GM12878 (cell line): ENCODE measurements around the gene GUK1.

Source experiments
- CTCF ChIP-seq, 3 experiments: IDR thresholded peaks in 2 of 3; conservative IDR thresholded peaks in 1 of 3; 2 replicates each; pipeline ENCODE4 v1.5.1; 2011; ENCODE audit warnings: low read depth in 3 of 3, low read length in 3 of 3, mild to moderate bottlenecking in 3 of 3, control low read depth in 2 of 3, moderate library complexity in 2 of 3, inconsistent platforms in 1 of 3, mixed read lengths in 1 of 3; ENCODE audit not compliant: control insufficient read depth in 2 of 3, insufficient read depth in 1 of 3; ENCODE audit errors: extremely low read depth in 1 of 3
- NRF1 ChIP-seq: conservative IDR thresholded peaks from 2 replicates; pipeline ENCODE4 v1.6.1; 2011; ENCODE audit warnings: mild to moderate bottlenecking, low read depth, low read length, improper control_type of control experiment

DNA sequence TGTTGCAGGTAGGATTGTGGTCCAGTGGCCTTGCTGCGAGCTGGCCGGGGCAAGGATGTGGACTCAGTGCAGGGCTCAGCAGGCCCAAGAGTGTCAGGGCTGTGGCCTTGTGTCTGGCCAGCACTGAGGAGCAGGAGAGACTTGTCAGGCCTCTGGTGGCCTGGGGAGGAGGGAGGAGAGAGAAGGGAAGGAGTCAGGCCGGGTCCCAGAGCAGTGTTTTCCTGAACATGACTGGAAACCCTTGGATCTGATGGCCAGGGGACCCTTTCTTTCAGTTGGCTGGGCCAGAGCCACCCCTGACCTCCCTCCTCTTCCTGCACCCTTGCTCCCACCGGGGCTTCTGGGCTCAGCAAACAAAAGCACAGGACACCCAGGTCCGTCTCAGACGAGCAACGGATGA, 30.6 kb downstream of the GUK1 start:
- TF ChIP-seq NRF1 (no peak), CTCF (IDR thresholded peaks at IDR 0.05 in 2 of 3, conservative IDR thresholded peaks at IDR 0.05 in 1 of 3; ENCODE audit: control insufficient read depth in 2 of 3, extremely low read depth in 1 of 3, insufficient read depth in 1 of 3, low read depth in 3 of 3, low read length in 3 of 3) (no peak)
